HepG2 (cell line): ENCODE data around the gene HACD1. TPM values are rescaled to one million over a fixed set of nuclear protein-coding genes. Genes with fewer than 3 reads are reported as not detected.

ENCODE experiments used
- ARID2 ChIP-seq: sonication (generic); formaldehyde crosslinking; IDR thresholded peaks from 2 replicates; pipeline ENCODE4 v1.8.1; 2022; ENCODE audit warnings: mild to moderate bottlenecking, missing genetic modification reagents, borderline replicate concordance
- CHD4 ChIP-seq: fragments of 200-600 bp; sonication (generic); IDR thresholded peaks from 2 replicates; pipeline ENCODE4 v1.7.0; 2017; ENCODE audit warnings: mild to moderate bottlenecking, low read length, borderline replicate concordance
- HDAC1 ChIP-seq: sonication (generic); formaldehyde crosslinking; IDR thresholded peaks from 2 replicates; pipeline ENCODE4 v1.5.1; 2020; ENCODE audit warnings: mild to moderate bottlenecking, missing genetic modification reagents
- HNF4A ChIP-seq: sonication (generic); formaldehyde crosslinking; IDR thresholded peaks from 2 replicates; pipeline ENCODE4 v1.4.0; 2020; ENCODE audit warnings: missing genetic modification reagents
- KAT2B ChIP-seq: fragments of 150-350 bp; IDR thresholded peaks from 2 replicates; pipeline ENCODE4 v1.6.1; 2014; ENCODE audit warnings: low read depth, low read length, borderline replicate concordance
- KDM5A ChIP-seq: fragments of 200-600 bp; sonication (generic); IDR thresholded peaks from 2 replicates; pipeline ENCODE4 v1.7.0; 2018; ENCODE audit warnings: antibody characterized with exemption, mild to moderate bottlenecking, low read length, borderline replicate concordance
- MED8 ChIP-seq: sonication (generic); formaldehyde crosslinking; IDR thresholded peaks from 2 replicates; pipeline ENCODE4 v1.8.1; 2023; ENCODE audit warnings: mild to moderate bottlenecking, missing genetic modification reagents; ENCODE audit not compliant: insufficient replicate concordance
- PHF21A ChIP-seq: sonication (generic); formaldehyde crosslinking; IDR thresholded peaks from 2 replicates; pipeline ENCODE4 v1.5.0; 2020; ENCODE audit warnings: mild to moderate bottlenecking, missing genetic modification reagents
- PITX1 ChIP-seq: sonication (generic); formaldehyde crosslinking; IDR thresholded peaks from 2 replicates; pipeline ENCODE4 v1.5.1; 2020; ENCODE audit warnings: mild to moderate bottlenecking, missing genetic modification reagents
- SETDB1 ChIP-seq: sonication (generic); formaldehyde crosslinking; IDR thresholded peaks from 2 replicates; pipeline ENCODE4 v1.5.1; 2020; ENCODE audit warnings: missing genetic modification reagents, mild to moderate bottlenecking, borderline replicate concordance
- TMF1 ChIP-seq: sonication (generic); formaldehyde crosslinking; IDR thresholded peaks from 2 replicates; pipeline ENCODE4 v1.8.1; 2022; ENCODE audit warnings: low read depth, missing genetic modification reagents
- ZBTB14 ChIP-seq: sonication (generic); formaldehyde crosslinking; IDR thresholded peaks from 2 replicates; pipeline ENCODE4 v1.4.0; 2020; ENCODE audit warnings: missing genetic modification reagents
- ZBTB7A ChIP-seq: sonication (generic); formaldehyde crosslinking; IDR thresholded peaks from 2 replicates; pipeline ENCODE4 v1.8.0; 2022; ENCODE audit warnings: mild to moderate bottlenecking, missing genetic modification reagents
- ZFP36L1 ChIP-seq: sonication (generic); formaldehyde crosslinking; IDR thresholded peaks from 2 replicates; pipeline ENCODE4 v1.8.0; 2022; ENCODE audit warnings: mild to moderate bottlenecking, missing genetic modification reagents, moderate library complexity
- ZFP90 ChIP-seq: sonication (generic); formaldehyde crosslinking; IDR thresholded peaks from 2 replicates; pipeline ENCODE4 v1.8.0; 2022; ENCODE audit warnings: missing genetic modification reagents, mild to moderate bottlenecking, inconsistent platforms, borderline replicate concordance
- ZNF225 ChIP-seq: sonication (generic); formaldehyde crosslinking; IDR thresholded peaks from 2 replicates; pipeline ENCODE4 v1.4.0; 2020; ENCODE audit warnings: mild to moderate bottlenecking, missing genetic modification reagents
- ZNF260 ChIP-seq: sonication (generic); formaldehyde crosslinking; IDR thresholded peaks from 2 replicates; pipeline ENCODE4 v1.4.0; 2020; ENCODE audit warnings: missing genetic modification reagents, low read depth, mild to moderate bottlenecking, borderline replicate concordance
- ZNF432 ChIP-seq: sonication (generic); formaldehyde crosslinking; IDR thresholded peaks from 2 replicates; pipeline ENCODE4 v1.5.0; 2020; ENCODE audit warnings: missing genetic modification reagents, mild to moderate bottlenecking, borderline replicate concordance
- ZNF496 ChIP-seq: sonication (generic); formaldehyde crosslinking; IDR thresholded peaks from 2 replicates; pipeline ENCODE4 v1.8.1; 2023; ENCODE audit warnings: mild to moderate bottlenecking, moderate library complexity, missing genetic modification reagents; ENCODE audit not compliant: insufficient replicate concordance
- ZNF550 ChIP-seq: sonication (generic); formaldehyde crosslinking; IDR thresholded peaks from 2 replicates; pipeline ENCODE4 v1.4.0; 2020; ENCODE audit warnings: mild to moderate bottlenecking, missing genetic modification reagents, borderline replicate concordance
- ZNF558 ChIP-seq: sonication (generic); formaldehyde crosslinking; IDR thresholded peaks from 2 replicates; pipeline ENCODE4 v1.9.0; 2022; ENCODE audit warnings: mild to moderate bottlenecking, missing genetic modification reagents, borderline replicate concordance
- ZNF598 ChIP-seq: sonication (generic); formaldehyde crosslinking; IDR thresholded peaks from 2 replicates; pipeline ENCODE4 v1.5.1; 2020; ENCODE audit warnings: mild to moderate bottlenecking, missing genetic modification reagents, borderline replicate concordance
- ZNF883 ChIP-seq: sonication (generic); formaldehyde crosslinking; IDR thresholded peaks from 2 replicates; pipeline ENCODE4 v1.5.1; 2020; ENCODE audit warnings: mild to moderate bottlenecking, missing genetic modification reagents; ENCODE audit errors: not compliant biosample characterization
- ZSCAN20 ChIP-seq: sonication (generic); formaldehyde crosslinking; IDR thresholded peaks from 2 replicates; pipeline ENCODE4 v1.4.0; 2020; ENCODE audit warnings: missing genetic modification reagents, mild to moderate bottlenecking, borderline replicate concordance
- polyA plus RNA-seq, 8 experiments: library from polyadenylated mRNA; depleted of rRNA in 3 of 8; stranded (reverse) in 7 of 8; unstranded in 1 of 8; fragments of >200 nt; fragmentation: Illumina TruSeq in 4 of 8; extraction: Trizol in 4 of 8; gene quantifications; 2 replicates each; pipeline versions ENCODE4 v1.2.1 to v1.2.3, GENCODE V29; 2011 to 2016; ENCODE audit warnings: low read depth in 4 of 8, missing spikeins in 1 of 8, mixed read lengths in 1 of 8; ENCODE audit not compliant: insufficient read depth in 1 of 8
- total RNA-seq, 5 experiments: library from RNA; depleted of rRNA; stranded (reverse); fragments of >200 nt; fragmentation: Illumina TruSeq; extraction: Trizol; gene quantifications; 2 replicates each; pipeline ENCODE4 v1.2.3, GENCODE V29; 2016; ENCODE audit warnings: low read depth in 1 of 5
- TF ChIP-seq, protein P1 (sequence below): sonication (generic); formaldehyde crosslinking; IDR thresholded peaks from 2 replicates; pipeline ENCODE4 v1.4.0; 2020; ENCODE audit warnings: missing genetic modification reagents
- TF ChIP-seq, protein P2 (sequence below): sonication (generic); formaldehyde crosslinking; IDR thresholded peaks from 2 replicates; pipeline ENCODE4 v1.8.0; 2022; ENCODE audit warnings: mild to moderate bottlenecking, missing genetic modification reagents; ENCODE audit not compliant: insufficient replicate concordance

Gene HACD1
- total and polyA plus RNA-seq, 2 of the 13 experiments (the other 11 are each of a cell fraction or from before 2014, with no cell fraction given), result 43.4 to 47.6 TPM

GRCh38 chr10:17617031-17617911 is at the start of gene HACD1 (continued):
- TF ChIP-seq ZNF550 (CRISPR knock-in tag) (no peak), ZBTB14 (CRISPR knock-in tag) (peak; percentile 65), SETDB1 (CRISPR knock-in tag) (no peak), CHD4 (no peak), HNF4A (CRISPR knock-in tag) (peak; percentile 17; the same call in 1 of the 2 replicates), HDAC1 (CRISPR knock-in tag) (peak; percentile 76), ZNF883 (CRISPR knock-in tag) (no peak), PHF21A (CRISPR knock-in tag) (no peak), ZNF558 (no peak), ZSCAN20 (CRISPR knock-in tag) (no peak; the same call in 1 of the 2 replicates), ZBTB7A (CRISPR knock-in tag) (peak; percentile 36; the same call in 1 of the 2 replicates), ZFP90 (CRISPR knock-in tag) (no peak), ZNF260 (no peak), PITX1 (CRISPR knock-in tag) (peak; percentile 40; the same call in 1 of the 2 replicates), TMF1 (no peak), ZNF432 (no peak), ZNF598 (CRISPR knock-in tag) (no peak), ZFP36L1 (CRISPR knock-in tag) (no peak), MED8 (CRISPR knock-in tag) (peak; percentile 63), ARID2 (CRISPR knock-in tag) (0 out of 2 replicates have a peak, but pooled peaks have one; percentile 34), ZNF496 (no peak), ZNF225 (no peak), KAT2B (no peak), KDM5A (no peak)
- TF ChIP-seq, protein P1, sequence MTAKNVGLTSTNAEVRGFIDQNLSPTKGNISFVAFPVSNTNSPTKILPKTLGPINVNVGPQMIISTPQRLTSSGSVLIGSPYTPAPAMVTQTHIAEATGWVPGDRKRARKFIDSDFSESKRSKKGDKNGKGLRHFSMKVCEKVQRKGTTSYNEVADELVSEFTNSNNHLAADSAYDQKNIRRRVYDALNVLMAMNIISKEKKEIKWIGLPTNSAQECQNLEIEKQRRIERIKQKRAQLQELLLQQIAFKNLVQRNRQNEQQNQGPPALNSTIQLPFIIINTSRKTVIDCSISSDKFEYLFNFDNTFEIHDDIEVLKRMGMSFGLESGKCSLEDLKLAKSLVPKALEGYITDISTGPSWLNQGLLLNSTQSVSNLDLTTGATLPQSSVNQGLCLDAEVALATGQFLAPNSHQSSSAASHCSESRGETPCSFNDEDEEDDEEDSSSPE, result peak; percentile 44; the same call in 1 of the 2 replicates
- TF ChIP-seq, protein P2, sequence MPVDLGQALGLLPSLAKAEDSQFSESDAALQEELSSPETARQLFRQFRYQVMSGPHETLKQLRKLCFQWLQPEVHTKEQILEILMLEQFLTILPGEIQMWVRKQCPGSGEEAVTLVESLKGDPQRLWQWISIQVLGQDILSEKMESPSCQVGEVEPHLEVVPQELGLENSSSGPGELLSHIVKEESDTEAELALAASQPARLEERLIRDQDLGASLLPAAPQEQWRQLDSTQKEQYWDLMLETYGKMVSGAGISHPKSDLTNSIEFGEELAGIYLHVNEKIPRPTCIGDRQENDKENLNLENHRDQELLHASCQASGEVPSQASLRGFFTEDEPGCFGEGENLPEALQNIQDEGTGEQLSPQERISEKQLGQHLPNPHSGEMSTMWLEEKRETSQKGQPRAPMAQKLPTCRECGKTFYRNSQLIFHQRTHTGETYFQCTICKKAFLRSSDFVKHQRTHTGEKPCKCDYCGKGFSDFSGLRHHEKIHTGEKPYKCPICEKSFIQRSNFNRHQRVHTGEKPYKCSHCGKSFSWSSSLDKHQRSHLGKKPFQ (CRISPR knock-in tag), result peak; percentile 23
